ENCODE data around the gene APBB2. TPM values are rescaled to one million over a fixed set of nuclear protein-coding genes. Genes with fewer than 3 reads are reported as not detected.

The APBB2 gene
- total RNA-seq, 4 donors from 2014 or later, result 12.2 to 29.2 (median 20.1) TPM

DNA sequence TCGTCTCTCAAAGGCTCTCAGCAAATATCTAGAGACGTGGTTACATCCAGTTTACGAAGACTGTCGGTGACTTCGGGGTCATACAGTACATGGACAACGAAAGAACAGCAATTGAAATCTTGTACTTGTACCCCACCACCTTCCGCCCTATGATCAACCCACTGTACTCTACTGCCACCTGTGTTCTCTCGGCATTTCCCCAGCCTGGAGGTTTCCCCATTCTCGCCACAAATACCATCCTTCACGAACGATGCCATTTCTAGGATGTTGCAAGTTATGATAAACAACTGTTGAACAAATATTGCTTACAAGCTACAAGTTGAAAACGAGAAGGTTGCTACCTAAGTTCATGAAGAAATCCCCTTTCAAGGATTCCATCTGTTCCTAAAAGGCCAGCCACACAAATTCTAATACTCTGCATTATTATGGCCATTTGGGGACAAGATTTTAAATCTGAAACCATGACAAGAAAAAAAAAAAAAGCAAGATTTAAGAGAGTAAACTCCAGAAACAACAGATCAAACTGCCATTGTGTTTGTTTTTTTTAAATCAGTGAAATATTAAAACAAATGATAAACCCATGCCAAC, 1.6 kb downstream of the APBB2 start:
- peaks cover 0 to 48% (median 14%) of the 10 kb centered on the region in 3 donors for H3K4me1 ChIP-seq
- DNase-seq, result no peak
- peaks cover 0 to 6% (median 0%) of the 10 kb centered on the region in 4 donors for H3K27me3 ChIP-seq
- 15 to 16% methylated on average over 12 of the region's 12 CpGs for WGBS, 2 donors
- intact Hi-C loops (cut with DNase I), result loop anchor here (5.0 kb wide), 1 partner anchor 235 kb away; no protein-coding TSS in a partner anchor
- TF ChIP-seq POLR2A (IDR thresholded peaks at IDR 0.05) (no peak), CTCF (IDR thresholded peaks at IDR 0.05) (peak in 5 of 6 experiments; percentile 45 to 74 (median 58))
- H3K27ac ChIP-seq, result no peak overlapping the region
- peak overlapping the region in 3 of 4 donors; percentile 84 to 96 (median 89) for H3K4me3 ChIP-seq
- no peaks in the 10 kb centered on the region for H3K36me3 ChIP-seq
- H3K9me3 ChIP-seq, result no peaks in the 10 kb centered on the region

- Histone ChIP-seq H3K9me3 (no peaks in the 10 kb centered on the region), H3K4me3 (peak overlapping the region in 2 of 4 donors; percentile 89 to 96), H3K27me3 (peaks cover 0 to 6% (median 0%) of the 10 kb centered on the region in 4 donors), H3K4me1 (peaks cover 0 to 47% (median 14%) of the 10 kb centered on the region in 3 donors), H3K27ac (no peak overlapping the region), H3K36me3 (no peaks in the 10 kb centered on the region)
- intact Hi-C loops (cut with DNase I), result loop anchor here (5.0 kb wide), 1 partner anchor 235 kb away; no protein-coding TSS in a partner anchor
- 94 to 100% methylated on average over 1 of the region's 1 CpG for WGBS, 2 donors
- no peak for DNase-seq
- TF ChIP-seq POLR2A (IDR thresholded peaks at IDR 0.05), result no peak
Observed at GRCh38 chr4:41211951-41212615, 2.3 kb downstream of the APBB2 start.

DNA sequence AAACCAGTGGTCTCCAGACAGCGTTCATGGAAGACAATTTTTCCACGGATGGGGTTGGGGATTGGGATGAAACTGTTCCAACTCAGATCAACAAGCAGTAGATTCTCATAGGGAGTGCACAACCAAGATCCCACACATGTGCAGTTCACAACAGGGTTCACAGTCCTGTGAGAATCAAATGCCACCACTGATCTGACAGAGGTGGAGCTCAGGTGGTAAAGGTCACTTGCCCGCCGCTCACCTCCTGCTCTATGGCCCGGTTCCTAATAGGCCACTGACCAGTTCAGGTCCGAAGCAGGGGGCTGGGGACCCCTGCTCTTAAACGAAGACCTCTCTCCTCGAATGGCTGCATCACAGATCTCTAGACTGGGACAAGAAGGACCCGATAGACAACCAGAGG, 4.4 kb downstream of the APBB2 start:
- DNase-seq, result no peak
- WGBS, 2 donors, result 84 to 86% methylated on average over 3 of the region's 9 CpGs
- Histone ChIP-seq H3K4me1 (peaks cover 0 to 39% (median 4%) of the 10 kb centered on the region in 3 donors), H3K27me3 (peaks cover 0 to 6% (median 0%) of the 10 kb centered on the region in 4 donors), H3K4me3 (no peak overlapping the region), H3K27ac (no peak overlapping the region), H3K9me3 (no peaks in the 10 kb centered on the region), H3K36me3 (no peaks in the 10 kb centered on the region)
- no peak for TF ChIP-seq POLR2A (IDR thresholded peaks at IDR 0.05)
- no peak for TF ChIP-seq CTCF (IDR thresholded peaks at IDR 0.05)
- intact Hi-C loops (cut with DNase I), result loop anchor here (5.0 kb wide), 1 partner anchor 233 kb away; no protein-coding TSS in a partner anchor

GRCh38 chr4:41209187-41209586, 5.2 kb downstream of the APBB2 start:
- WGBS, 2 donors, result 72 to 77% methylated on average over 5 of the region's 5 CpGs
- TF ChIP-seq CTCF (IDR thresholded peaks at IDR 0.05), result no peak
- no peak for TF ChIP-seq POLR2A (IDR thresholded peaks at IDR 0.05)
- Histone ChIP-seq H3K4me1 (peaks cover 0 to 42% (median 0%) of the 10 kb centered on the region in 3 donors), H3K27me3 (peaks cover 0 to 6% (median 0%) of the 10 kb centered on the region in 4 donors), H3K4me3 (no peak overlapping the region), H3K9me3 (no peaks in the 10 kb centered on the region), H3K27ac (no peak overlapping the region), H3K36me3 (no peaks in the 10 kb centered on the region)
- DNase-seq, result no peak
- intact Hi-C loops (cut with DNase I), result no loop called here

DNA sequence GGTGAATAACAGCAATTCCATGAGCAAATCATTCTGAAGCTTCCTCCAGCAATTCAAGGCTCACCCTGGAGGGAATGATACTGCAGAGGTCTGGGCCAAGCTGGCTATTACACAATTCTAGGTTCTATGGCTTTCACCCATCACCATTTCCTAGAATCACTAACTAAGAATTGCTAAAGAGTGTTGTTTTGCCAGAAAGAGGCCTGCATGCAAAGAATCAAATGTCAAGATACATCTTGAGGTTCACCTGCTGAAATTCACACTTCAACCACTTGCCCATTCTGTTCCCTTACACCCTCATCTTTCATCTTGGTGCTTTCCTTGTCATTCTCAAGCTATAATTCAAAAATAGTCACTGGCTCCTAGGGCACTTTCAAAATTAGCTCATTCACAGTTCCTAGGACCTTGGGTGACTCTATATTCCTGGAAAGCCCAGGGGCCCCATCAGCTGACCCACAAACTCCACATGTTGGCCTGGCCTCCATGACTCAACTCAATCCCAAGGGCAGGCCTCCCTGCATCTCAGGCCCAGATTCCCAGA, 7.0 kb downstream of the APBB2 start:
- H3K27ac ChIP-seq, result no peak overlapping the region
- H3K9me3 ChIP-seq, result no peaks in the 10 kb centered on the region
- no peak for DNase-seq
- H3K27me3 ChIP-seq, result no peaks in the 10 kb centered on the region
- no peak for TF ChIP-seq CTCF (IDR thresholded peaks at IDR 0.05)
- H3K4me3 ChIP-seq, result no peak overlapping the region
- intact Hi-C loops (cut with DNase I), result no loop called here
- peaks cover 0 to 44% (median 0%) of the 10 kb centered on the region in 3 donors for H3K4me1 ChIP-seq
- H3K36me3 ChIP-seq, result no peaks in the 10 kb centered on the region
